HL-60/S4 treated with retinoic acid at 250 ng/mL for 4 days and 3 days (cell line): ENCODE results near the gene PLCG1.

Experiments
- in situ Hi-C: fragments of 300-500 bp; cut with MboI; formaldehyde crosslinking; loops from 2 replicates; pipeline ENCODE4 v1.7.0; 2022; ENCODE audit warnings: low sequenced_read_pairs

The PLCG1 gene

DNA sequence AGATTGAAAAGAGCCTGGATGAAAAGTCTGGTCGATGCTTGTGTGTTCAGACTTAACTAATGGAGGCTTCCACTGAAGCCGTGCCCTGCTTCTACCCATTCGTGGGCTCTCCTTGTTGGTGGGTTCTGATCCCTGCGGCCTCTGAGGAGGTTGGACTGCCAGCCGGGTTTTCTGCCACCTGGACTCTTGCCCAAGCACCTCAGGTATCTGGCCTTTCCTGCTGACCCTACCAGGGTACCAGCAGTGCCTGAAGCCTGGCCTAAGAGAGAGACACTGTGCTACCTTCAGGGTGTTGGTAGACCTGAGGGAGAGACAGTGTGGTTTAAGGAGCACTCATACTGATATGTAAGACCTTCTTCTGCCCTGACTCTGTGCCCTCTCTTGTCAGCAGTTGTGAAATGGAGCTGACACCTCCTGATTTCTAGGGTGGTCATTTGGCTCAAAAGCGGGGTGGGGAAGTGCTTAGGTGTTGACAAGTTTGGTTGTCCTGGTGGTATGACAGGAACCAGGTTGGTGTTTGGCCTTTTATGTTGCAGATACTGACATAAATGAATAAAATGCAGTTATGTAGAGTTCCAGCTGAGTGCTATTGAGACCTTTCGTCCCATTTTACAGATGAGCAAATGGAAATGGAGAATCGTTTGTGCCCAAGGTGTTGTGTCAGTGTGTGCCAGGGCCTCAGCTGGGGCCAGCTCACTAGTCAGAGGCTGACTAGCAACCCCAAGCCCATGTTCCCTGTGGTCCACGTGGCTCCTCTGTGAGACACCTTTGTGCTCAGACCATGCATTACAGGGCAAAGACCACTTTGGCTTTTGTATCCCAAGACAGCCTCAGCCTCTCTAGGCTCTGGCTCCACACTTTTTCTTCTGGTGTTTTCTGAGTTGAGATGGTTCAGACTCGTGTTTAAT is 3.1 kb downstream of the PLCG1 start:
- in situ Hi-C loops: no loop called here

- in situ Hi-C loops: no loop called here
Observed at GRCh38 chr20:41141153-41141815, 3.9 kb downstream of the PLCG1 start.

- in situ Hi-C loops: no loop called here
Observed at GRCh38 chr20:41142245-41142644, 4.9 kb downstream of the PLCG1 start.

DNA sequence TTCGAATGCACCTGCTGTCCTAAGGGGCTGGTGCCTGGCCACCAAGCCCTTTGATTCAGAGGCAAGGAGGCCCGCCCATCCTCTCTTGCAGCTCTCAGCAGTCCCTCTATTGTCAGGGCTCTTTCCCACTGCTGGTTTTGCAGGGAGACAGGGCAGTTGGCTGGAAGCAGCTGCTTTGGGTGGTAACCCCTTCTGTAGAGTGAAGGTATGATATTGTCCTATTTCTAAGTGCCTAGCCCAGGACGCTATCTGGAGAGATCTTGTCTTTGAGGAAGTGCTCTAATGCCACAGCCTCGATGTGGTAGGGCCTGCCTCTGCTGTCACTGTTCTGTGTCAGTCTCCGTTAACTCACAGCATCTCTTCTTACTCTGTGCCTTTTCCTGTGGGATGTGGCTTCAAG is 5.6 kb downstream of the PLCG1 start:
- in situ Hi-C loops: no loop called here

DNA sequence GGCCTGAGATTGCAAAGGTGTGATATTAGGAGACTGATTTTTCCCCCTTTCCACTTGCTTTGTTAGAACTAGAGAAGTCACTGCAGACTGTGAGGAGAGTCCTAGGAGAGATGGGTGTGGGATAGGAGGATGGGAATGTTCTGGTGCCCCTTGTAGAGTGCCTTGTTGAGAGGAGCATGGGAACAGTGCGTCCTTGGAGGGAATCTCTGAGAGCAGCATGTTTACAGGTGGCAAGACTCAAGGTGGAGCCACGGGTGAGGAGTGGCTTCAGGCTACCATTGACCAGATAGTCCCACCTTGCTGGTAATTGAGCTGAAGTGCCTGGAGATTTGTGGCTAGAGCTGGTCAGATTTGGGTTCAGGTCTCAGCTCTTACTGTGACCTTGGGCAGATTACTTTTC is 6.0 kb downstream of the PLCG1 start:
- in situ Hi-C loops: no loop called here

- in situ Hi-C loops: no loop called here
Observed at GRCh38 chr20:41145317-41145716, 8.0 kb downstream of the PLCG1 start.

GRCh38 chr20:41145821-41146620 is 8.7 kb downstream of the PLCG1 start:
- in situ Hi-C loops: no loop called here

GRCh38 chr20:41147767-41148191 is 10.4 kb downstream of the PLCG1 start:
- in situ Hi-C loops: no loop called here

DNA sequence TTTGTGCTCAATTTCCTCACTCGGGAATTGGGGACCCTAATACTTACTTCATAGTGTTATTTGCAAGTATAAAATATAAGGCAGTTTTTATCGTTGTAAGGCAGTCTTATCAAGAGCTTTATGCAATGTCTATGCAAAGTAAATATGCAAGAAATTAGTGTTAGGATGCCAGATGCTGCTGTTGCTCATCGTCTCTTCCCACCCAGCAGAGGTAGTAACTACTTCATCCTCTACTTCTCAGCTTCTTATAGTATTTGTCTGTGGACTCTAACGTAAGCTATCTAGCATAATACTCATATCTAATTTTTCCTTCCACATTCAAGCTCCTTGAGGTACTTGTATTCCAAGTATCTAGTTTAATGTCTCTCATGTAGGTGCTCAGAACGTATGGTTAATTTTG is 11.6 kb downstream of the PLCG1 start:
- in situ Hi-C loops: no loop called here

GRCh38 chr20:41150664-41151063 is 13.3 kb downstream of the PLCG1 start:
- in situ Hi-C loops: loop anchor here (25.0 kb wide), 1 partner anchor 187 kb away; the partner anchor contains the start of gene LPIN3

DNA sequence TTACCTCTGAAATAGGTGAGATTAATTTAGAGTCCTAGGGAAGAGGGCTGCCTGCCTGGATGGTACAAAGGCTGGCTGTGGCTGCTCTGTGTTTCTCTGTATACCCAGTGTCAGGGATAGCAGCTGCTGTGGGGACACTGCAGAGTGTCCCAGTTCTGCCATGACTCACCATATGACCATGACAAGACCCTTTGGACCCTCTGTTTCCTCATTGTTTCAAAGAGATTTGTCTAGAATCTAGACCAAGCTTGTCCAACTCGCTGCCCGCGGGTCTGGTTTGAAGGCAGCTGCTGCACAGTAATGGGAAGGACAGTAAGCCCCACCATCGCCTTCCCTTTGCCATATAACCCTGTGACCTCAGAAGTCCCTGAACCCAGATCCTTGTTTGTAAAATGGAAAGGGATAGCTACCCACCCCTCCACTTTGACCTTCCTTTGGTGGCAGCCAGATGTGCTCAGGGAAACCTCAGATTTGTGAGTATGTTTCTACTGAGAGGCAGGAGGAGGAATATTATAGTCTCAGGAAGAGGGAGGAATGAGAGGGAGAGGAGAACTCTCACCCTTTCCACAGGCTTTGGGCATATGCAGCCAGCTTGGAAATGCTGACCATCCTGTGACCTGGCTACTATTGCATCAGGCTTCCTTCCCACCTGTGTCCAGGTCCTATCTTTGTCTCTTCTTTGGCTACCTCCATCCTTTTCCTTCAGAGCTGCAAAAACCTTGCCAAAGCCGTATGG is 14.0 kb downstream of the PLCG1 start:
- in situ Hi-C loops: loop anchor here (25.0 kb wide), 1 partner anchor 186 kb away; the partner anchor contains the start of gene LPIN3

DNA sequence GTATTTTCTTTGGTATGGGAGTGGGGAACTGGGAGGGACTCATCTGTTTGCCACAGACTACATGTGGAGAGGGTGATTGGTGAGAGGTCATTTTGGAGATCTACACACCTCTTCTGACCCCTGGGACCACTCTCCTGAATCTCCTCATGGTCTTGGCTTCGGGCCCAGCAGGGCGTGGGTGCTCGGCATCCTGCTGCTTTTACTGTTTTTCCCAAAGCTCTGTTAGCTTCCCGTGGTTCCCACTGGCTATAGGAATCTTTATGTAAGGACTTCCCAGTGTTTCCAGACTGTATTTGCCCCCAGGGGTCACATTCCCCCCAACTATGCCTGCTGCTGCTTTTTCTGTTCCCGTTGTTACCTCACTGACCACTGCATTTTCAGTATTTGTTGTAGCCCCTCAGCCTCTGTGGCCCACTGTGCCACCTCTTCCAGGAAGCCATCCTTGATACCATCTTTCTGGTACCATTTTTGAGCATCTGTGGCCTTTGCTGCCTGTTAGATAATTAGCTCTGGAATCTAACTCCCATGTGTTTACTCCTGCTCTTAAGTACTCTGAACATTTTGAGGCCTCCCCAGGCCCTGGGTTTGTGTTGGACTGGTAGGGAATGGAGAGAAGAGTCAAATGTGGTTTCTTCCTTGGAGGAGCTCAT is 14.9 kb downstream of the PLCG1 start:
- in situ Hi-C loops: loop anchor here (25.0 kb wide), 1 partner anchor 185 kb away; the partner anchor contains the start of gene LPIN3

- in situ Hi-C loops: loop anchor here (25.0 kb wide), 1 partner anchor 183 kb away; the partner anchor contains the start of gene LPIN3
Observed at GRCh38 chr20:41154436-41155176, 17.3 kb downstream of the PLCG1 start.

DNA sequence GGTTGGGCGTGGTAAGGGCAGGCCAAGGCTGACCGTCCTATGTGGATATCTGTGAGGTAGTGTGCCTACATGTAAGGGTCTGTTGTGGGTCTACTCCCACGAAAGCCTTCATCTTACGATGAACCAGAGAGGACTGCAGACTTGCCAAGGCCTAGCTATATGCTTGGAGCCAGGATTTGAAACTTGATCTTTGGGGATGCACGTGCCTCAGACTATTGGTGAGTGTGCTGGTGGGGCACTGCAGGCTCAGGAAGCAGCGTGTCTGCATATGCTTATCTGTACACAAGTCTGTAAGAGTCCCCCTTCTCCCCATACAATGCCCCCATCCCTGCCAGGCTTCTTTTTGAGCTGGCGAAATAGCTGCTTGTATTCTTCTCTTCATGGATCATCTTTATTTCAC is 17.9 kb downstream of the PLCG1 start:
- in situ Hi-C loops: loop anchor here (25.0 kb wide), 1 partner anchor 182 kb away; the partner anchor contains the start of gene LPIN3

- in situ Hi-C loops: loop anchor here (25.0 kb wide), 1 partner anchor 179 kb away; the partner anchor contains the start of gene LPIN3
Observed at GRCh38 chr20:41158082-41158625, 20.8 kb downstream of the PLCG1 start.

GRCh38 chr20:41159547-41159946 is 22.2 kb downstream of the PLCG1 start:
- in situ Hi-C loops: loop anchor here (25.0 kb wide), 1 partner anchor 178 kb away; the partner anchor contains the start of gene LPIN3

DNA sequence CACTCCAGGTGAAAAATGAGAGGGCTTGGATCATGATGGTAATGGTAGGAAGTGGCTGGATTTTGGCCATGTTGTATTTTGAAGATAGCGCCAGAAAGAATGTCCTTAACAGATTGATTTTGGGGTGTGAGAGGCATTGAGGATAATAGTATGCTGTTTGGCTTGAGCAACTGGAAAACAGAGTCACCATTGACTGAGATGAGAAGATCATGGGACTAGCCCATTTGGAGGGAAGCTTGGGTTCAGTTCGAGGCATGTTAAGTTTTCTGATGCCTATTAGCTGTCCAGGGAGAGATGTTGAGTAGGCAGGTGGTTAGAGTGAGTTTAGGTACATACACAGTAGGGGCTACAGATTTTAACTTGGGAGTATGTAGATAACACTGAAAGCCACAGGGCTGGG is 23.3 kb downstream of the PLCG1 start:
- in situ Hi-C loops: loop anchor here (25.0 kb wide), 1 partner anchor 177 kb away; the partner anchor contains the start of gene LPIN3

GRCh38 chr20:41161886-41162285 is 24.5 kb downstream of the PLCG1 start:
- in situ Hi-C loops: loop anchor here (25.0 kb wide), 1 partner anchor 175 kb away; the partner anchor contains the start of gene LPIN3
